ENCODE measurements around the gene SP3.

DNA sequence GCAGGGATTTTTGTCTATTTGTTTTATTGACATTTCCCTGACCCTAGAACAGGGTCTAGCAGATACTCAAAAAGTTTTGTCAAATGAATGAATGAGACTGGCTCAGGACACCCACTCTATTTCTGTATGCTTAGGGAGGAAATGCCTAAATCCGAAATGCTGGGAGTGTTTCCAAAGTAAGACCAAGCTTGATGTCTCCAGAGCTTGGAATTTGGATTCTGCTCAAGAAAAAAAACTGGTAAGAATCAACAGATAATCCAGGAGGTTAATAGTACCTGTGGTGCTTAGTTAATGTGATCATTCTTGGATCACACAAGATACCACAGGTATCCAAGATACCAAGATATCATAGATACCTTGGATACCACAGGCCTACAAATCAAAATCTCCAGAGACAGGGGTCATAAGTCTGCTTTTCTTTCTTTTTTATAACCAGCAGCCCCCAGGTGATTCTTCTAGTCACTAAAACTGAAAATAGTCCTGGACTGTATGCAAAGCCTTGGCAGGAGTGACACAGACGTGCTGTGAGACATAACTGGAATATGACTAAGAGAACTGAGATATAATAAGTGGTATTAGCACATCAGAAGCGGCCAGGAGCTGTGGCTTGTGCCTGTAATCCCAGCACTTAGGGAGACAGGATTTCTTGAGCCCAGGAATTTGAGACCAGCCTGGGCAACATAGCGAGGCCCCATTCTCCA lies 39.9 kb upstream of the SP3 start:
- TF ChIP-seq, protein P1, sequence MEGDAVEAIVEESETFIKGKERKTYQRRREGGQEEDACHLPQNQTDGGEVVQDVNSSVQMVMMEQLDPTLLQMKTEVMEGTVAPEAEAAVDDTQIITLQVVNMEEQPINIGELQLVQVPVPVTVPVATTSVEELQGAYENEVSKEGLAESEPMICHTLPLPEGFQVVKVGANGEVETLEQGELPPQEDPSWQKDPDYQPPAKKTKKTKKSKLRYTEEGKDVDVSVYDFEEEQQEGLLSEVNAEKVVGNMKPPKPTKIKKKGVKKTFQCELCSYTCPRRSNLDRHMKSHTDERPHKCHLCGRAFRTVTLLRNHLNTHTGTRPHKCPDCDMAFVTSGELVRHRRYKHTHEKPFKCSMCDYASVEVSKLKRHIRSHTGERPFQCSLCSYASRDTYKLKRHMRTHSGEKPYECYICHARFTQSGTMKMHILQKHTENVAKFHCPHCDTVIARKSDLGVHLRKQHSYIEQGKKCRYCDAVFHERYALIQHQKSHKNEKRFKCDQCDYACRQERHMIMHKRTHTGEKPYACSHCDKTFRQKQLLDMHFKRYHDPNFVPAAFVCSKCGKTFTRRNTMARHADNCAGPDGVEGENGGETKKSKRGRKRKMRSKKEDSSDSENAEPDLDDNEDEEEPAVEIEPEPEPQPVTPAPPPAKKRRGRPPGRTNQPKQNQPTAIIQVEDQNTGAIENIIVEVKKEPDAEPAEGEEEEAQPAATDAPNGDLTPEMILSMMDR (IDR thresholded peaks at IDR 0.05) = no peak
- TF ChIP-seq POLR2AphosphoS5 (IDR thresholded peaks at IDR 0.05) = no peak

Measured in prostate gland (tissue), 2 donors.